ENCODE data around the gene CCDC142. TPM values are rescaled to one million over a fixed set of nuclear protein-coding genes. Genes with fewer than 3 reads are reported as not detected.

Gene CCDC142
- total and polyA plus RNA-seq, 2 experiments from 2014 or later: 5.1 to 12.3 TPM

GRCh38 chr2:74496997-74497776 lies 14.4 kb upstream of the CCDC142 start:
- H3K9me2 ChIP-seq (ENCODE audit: insufficient read depth): no peaks in the 10 kb centered on the region
- H2AFZ ChIP-seq: peak overlapping the region; percentile 98; the same call in 1 of the 2 replicates
- H3K4me2 ChIP-seq: peak overlapping the region; percentile 95
- peaks cover 17% of the 10 kb centered on the region for H3K36me3 Mint-ChIP-seq (ENCODE audit: low read depth)
- H3K27ac ChIP-seq (ENCODE audit: low read depth): no peak overlapping the region
- H3K4me1 Mint-ChIP-seq: peaks cover 37% of the 10 kb centered on the region
- H3F3A ChIP-seq (replicated peaks; ENCODE audit: low read depth): peaks cover 36% of the 10 kb centered on the region
- DNase-seq (ENCODE audit: low spot score) (no peak), ATAC-seq (no peak)
- H3K4me3 Mint-ChIP-seq: peak overlapping the region; percentile 77
- H3K27me3 Mint-ChIP-seq (ENCODE audit: insufficient read depth, low read depth, poor library complexity): peaks cover 71% of the 10 kb centered on the region
- TF ChIP-seq ZNF114 (CRISPR knock-in tag; IDR thresholded peaks at IDR 0.05) (no peak), EZH2 (IDR thresholded peaks at IDR 0.05; ENCODE audit: low read depth, unreplicated experiment) (peak; percentile 53), ZNF331 (CRISPR knock-in tag; IDR thresholded peaks at IDR 0.05; ENCODE audit: low read depth) (no peak), CREB1 (CRISPR knock-in tag; IDR thresholded peaks at IDR 0.05; ENCODE audit: low read depth) (no peak), STAT1 (IDR thresholded peaks at IDR 0.05; ENCODE audit: unreplicated experiment) (no peak), CTCF (conservative IDR thresholded peaks at IDR 0.05; ENCODE audit: low read depth in 2 of 2) (no peak)
- H3K27me3 ChIP-seq (ENCODE audit: insufficient read depth): peaks cover 82% of the 10 kb centered on the region
- 0 out of 2 replicates have a peak, but pooled peaks cover 4% of the 10 kb centered on the region for H3K36me3 ChIP-seq (ENCODE audit: insufficient read depth)
- no peaks in the 10 kb centered on the region for H3K79me2 ChIP-seq (replicated peaks; ENCODE audit: insufficient read depth)
- no peaks in the 10 kb centered on the region for H3K9me3 Mint-ChIP-seq
- H3K4me3 ChIP-seq: peak overlapping the region; percentile 69
- peaks cover 8% of the 10 kb centered on the region; the same call in 1 of the 2 replicates for H4K20me1 ChIP-seq (replicated peaks; ENCODE audit: insufficient read depth)
- no peak overlapping the region for H3K27ac Mint-ChIP-seq
- H3K4me1 ChIP-seq (ENCODE audit: insufficient read depth): peaks cover 40% of the 10 kb centered on the region

DNA sequence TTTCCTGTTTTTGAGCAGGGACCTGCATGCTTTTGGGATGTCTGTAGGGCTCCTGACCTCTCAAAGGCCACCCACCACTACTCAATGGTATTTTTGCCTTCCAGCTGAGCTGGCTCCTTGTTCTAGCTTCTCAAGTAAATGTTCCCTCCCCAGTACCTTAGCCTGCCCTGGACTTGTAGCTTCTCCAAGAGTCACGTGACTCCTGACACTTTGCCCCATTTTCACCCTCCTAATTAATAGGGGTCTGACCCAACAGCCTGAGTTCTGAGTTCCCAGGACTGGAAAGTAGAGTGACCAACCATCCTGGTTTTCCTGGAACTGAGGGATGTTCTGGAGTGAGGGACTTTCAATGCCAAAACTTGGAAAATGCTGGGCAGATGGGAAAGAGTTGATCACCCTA lies 12.6 kb upstream of the CCDC142 start:
- H3K9me3 Mint-ChIP-seq: no peaks in the 10 kb centered on the region
- TF ChIP-seq CTCF (conservative IDR thresholded peaks at IDR 0.05; ENCODE audit: low read depth in 2 of 2): no peak
- no peak for TF ChIP-seq ZNF331 (CRISPR knock-in tag; IDR thresholded peaks at IDR 0.05; ENCODE audit: low read depth)
- no peak for TF ChIP-seq POLR2AphosphoS5 (IDR thresholded peaks at IDR 0.05; ENCODE audit: low read depth)
- TF ChIP-seq, protein P1, sequence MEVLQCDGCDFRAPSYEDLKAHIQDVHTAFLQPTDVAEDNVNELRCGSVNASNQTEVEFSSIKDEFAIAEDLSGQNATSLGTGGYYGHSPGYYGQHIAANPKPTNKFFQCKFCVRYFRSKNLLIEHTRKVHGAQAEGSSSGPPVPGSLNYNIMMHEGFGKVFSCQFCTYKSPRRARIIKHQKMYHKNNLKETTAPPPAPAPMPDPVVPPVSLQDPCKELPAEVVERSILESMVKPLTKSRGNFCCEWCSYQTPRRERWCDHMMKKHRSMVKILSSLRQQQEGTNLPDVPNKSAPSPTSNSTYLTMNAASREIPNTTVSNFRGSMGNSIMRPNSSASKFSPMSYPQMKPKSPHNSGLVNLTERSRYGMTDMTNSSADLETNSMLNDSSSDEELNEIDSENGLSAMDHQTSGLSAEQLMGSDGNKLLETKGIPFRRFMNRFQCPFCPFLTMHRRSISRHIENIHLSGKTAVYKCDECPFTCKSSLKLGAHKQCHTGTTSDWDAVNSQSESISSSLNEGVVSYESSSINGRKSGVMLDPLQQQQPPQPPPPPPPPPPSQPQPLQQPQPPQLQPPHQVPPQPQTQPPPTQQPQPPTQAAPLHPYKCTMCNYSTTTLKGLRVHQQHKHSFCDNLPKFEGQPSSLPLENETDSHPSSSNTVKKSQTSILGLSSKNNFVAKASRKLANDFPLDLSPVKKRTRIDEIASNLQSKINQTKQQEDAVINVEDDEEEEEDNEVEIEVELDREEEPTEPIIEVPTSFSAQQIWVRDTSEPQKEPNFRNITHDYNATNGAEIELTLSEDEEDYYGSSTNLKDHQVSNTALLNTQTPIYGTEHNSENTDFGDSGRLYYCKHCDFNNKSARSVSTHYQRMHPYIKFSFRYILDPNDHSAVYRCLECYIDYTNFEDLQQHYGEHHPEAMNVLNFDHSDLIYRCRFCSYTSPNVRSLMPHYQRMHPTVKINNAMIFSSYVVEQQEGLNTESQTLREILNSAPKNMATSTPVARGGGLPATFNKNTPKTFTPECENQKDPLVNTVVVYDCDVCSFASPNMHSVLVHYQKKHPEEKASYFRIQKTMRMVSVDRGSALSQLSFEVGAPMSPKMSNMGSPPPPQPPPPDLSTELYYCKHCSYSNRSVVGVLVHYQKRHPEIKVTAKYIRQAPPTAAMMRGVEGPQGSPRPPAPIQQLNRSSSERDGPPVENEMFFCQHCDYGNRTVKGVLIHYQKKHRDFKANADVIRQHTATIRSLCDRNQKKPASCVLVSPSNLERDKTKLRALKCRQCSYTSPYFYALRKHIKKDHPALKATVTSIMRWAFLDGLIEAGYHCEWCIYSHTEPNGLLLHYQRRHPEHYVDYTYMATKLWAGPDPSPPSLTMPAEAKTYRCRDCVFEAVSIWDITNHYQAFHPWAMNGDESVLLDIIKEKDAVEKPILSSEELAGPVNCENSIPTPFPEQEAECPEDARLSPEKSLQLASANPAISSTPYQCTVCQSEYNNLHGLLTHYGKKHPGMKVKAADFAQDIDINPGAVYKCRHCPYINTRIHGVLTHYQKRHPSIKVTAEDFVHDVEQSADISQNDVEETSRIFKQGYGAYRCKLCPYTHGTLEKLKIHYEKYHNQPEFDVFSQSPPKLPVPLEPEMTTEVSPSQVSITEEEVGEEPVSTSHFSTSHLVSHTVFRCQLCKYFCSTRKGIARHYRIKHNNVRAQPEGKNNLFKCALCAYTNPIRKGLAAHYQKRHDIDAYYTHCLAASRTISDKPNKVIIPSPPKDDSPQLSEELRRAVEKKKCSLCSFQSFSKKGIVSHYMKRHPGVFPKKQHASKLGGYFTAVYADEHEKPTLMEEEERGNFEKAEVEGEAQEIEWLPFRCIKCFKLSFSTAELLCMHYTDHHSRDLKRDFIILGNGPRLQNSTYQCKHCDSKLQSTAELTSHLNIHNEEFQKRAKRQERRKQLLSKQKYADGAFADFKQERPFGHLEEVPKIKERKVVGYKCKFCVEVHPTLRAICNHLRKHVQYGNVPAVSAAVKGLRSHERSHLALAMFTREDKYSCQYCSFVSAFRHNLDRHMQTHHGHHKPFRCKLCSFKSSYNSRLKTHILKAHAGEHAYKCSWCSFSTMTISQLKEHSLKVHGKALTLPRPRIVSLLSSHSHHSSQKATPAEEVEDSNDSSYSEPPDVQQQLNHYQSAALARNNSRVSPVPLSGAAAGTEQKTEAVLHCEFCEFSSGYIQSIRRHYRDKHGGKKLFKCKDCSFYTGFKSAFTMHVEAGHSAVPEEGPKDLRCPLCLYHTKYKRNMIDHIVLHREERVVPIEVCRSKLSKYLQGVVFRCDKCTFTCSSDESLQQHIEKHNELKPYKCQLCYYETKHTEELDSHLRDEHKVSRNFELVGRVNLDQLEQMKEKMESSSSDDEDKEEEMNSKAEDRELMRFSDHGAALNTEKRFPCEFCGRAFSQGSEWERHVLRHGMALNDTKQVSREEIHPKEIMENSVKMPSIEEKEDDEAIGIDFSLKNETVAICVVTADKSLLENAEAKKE (CRISPR knock-in tag; IDR thresholded peaks at IDR 0.05): no peak
- no peak for TF ChIP-seq CREB1 (CRISPR knock-in tag; IDR thresholded peaks at IDR 0.05; ENCODE audit: low read depth)
- no peak for TF ChIP-seq EZH2 (IDR thresholded peaks at IDR 0.05; ENCODE audit: low read depth, unreplicated experiment)
- TF ChIP-seq EZH2phosphoT487 (IDR thresholded peaks at IDR 0.05; ENCODE audit: unreplicated experiment): no peak
- TF ChIP-seq JUNB (IDR thresholded peaks at IDR 0.05; ENCODE audit: unreplicated experiment): no peak

More for the DNA sequence above, 12.6 kb upstream of the CCDC142 start:
- Mint-ChIP-seq H3K27ac (no peak overlapping the region), H3K36me3 (ENCODE audit: low read depth) (peaks cover 31% of the 10 kb centered on the region), H3K4me1 (peaks cover 22% of the 10 kb centered on the region), H3K4me3 (no peak overlapping the region), H3K27me3 (ENCODE audit: insufficient read depth, low read depth, poor library complexity) (peaks cover 58% of the 10 kb centered on the region)
- DNase-seq (ENCODE audit: low spot score) (no peak), ATAC-seq (no peak)
- Histone ChIP-seq H3K27me3 (ENCODE audit: insufficient read depth) (peaks cover 65% of the 10 kb centered on the region), H2AFZ (no peak overlapping the region), H3F3A (replicated peaks; ENCODE audit: low read depth) (peaks cover 26% of the 10 kb centered on the region), H3K4me2 (no peak overlapping the region), H4K20me1 (replicated peaks; ENCODE audit: insufficient read depth) (peaks cover 3% of the 10 kb centered on the region; the same call in 1 of the 2 replicates), H3K4me3 (no peak overlapping the region), H3K27ac (ENCODE audit: low read depth) (no peak overlapping the region), H3K79me2 (replicated peaks; ENCODE audit: insufficient read depth) (no peaks in the 10 kb centered on the region), H3K9me2 (ENCODE audit: insufficient read depth) (no peaks in the 10 kb centered on the region), H3K4me1 (ENCODE audit: insufficient read depth) (peaks cover 24% of the 10 kb centered on the region), H3K36me3 (ENCODE audit: insufficient read depth) (0 out of 2 replicates have a peak, but pooled peaks cover 5% of the 10 kb centered on the region)

Data from GM23338 (cell line).